NCI-H1105 treated with DMSO at 0.1 percent for 48 hours (cell line): ENCODE results near the gene ACSL6.
A peak's percentile ranks its signal among the peaks of the same experiment; 100 is the strongest.

Experiments used
- DNase-seq: peaks from one replicate; lab custom pipeline; 2025; lab: John Stamatoyannopoulos, UW

Gene ACSL6, protein sequence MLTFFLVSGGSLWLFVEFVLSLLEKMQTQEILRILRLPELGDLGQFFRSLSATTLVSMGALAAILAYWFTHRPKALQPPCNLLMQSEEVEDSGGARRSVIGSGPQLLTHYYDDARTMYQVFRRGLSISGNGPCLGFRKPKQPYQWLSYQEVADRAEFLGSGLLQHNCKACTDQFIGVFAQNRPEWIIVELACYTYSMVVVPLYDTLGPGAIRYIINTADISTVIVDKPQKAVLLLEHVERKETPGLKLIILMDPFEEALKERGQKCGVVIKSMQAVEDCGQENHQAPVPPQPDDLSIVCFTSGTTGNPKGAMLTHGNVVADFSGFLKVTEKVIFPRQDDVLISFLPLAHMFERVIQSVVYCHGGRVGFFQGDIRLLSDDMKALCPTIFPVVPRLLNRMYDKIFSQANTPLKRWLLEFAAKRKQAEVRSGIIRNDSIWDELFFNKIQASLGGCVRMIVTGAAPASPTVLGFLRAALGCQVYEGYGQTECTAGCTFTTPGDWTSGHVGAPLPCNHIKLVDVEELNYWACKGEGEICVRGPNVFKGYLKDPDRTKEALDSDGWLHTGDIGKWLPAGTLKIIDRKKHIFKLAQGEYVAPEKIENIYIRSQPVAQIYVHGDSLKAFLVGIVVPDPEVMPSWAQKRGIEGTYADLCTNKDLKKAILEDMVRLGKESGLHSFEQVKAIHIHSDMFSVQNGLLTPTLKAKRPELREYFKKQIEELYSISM

DNA sequence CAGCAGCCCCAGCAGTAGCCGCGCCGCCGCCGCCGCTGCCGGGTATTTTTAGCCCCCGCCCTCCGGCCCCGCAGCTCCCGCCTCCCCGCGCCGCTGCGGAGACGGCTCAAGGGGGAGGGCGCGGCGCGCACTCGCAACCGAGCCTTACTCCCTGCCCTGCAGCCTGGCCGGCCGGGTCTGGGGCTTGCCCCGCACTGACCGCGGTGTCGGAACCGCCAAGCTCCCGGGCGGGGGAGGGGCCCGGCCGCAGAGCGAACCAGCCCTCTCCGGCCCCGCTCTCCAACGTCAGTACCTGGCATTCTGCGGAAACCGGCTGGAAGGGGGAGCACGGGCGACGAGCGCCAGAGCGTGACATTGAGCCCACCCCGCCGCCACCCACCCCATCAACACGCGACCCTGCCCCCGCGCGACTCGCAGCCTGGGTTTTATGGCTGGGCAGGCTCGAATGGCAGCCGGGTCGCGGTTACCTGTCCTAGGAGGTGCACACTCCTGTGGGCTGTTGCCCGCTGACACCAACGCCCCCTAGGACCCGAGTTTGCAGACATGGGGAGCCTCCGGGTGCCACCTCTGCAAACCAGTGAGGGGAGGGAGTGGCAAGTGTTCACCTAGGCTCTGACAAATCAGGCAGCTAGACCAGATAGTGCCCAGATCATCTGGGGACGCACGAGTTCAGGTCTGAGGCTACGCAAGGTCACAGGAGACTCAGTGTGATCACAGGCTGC, at the start of gene ACSL6:
Gene ACSL6, minus strand, starts transcription at position 37 of the 722 bp plus-strand sequence. CDS start 105 bp downstream, outside the sequence.
- DNase-seq: no peak

DNA sequence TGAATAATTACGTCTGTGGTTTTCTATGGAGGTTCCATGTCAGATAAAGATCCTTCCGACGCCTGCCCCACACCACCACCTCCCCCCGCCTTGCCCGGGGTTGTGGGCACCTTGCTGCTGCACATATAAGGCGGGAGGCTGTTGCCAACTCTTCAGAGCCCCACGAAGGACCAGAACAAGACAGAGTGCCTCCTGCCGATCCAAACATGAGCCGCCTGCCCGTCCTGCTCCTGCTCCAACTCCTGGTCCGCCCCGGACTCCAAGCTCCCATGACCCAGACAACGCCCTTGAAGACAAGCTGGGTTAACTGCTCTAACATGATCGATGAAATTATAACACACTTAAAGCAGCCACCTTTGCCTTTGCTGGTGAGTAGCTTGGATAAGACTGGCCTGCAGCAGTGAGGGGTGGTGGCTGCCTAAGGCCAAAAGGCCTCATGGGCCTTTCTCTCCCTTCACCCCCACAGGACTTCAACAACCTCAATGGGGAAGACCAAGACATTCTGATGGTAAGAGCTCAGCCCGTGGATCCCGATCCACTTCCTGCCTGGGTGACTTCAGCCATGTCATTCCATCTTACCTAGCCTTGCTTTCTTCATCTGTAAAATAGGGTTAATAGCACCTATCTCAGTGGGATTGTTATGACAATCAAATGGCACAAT, 49.2 kb upstream of the ACSL6 start, which contains the start of gene IL3:
Gene IL3, plus strand, starts transcription at position 155 of the 661 bp plus-strand sequence. Its CDS starts 52 bp downstream, at position 207.
- no peak for DNase-seq

DNA sequence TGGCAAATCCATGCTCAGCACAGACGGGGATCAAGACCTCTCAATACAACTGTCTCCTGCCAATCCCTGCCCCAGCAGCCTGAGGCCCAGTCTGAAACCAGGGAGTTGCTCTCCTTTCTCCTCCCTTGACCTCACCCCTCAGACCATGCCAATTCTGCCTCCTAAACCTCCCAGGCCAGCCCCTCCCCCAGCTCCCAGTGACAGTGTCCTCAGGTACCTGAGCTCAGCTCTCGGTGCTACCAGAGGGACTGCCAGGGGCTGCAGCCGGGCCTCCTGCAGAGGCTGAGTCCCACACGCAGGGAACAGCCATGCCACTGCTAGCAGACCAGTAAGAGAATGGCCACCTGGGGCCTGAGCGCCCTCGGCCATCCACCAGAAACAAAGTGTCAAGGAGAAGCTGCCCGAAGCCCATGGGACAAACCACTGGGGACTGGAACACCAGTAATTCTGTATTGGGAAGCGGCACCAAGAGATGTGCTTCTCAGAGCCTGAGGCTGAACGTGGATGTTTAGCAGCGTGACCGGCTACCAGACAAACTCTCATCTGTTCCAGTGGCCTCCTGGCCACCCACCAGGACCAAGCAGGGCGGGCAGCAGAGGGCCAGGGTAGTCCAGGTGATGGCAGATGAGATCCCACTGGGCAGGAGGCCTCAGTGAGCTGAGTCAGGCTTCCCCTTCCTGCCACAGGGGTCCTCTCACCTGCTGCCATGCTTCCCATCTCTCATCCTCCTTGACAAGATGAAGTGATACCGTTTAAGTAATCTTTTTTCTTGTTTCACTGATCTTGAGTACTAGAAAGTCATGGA, 48.4 kb upstream of the ACSL6 start:
- DNase-seq: no peak

DNA sequence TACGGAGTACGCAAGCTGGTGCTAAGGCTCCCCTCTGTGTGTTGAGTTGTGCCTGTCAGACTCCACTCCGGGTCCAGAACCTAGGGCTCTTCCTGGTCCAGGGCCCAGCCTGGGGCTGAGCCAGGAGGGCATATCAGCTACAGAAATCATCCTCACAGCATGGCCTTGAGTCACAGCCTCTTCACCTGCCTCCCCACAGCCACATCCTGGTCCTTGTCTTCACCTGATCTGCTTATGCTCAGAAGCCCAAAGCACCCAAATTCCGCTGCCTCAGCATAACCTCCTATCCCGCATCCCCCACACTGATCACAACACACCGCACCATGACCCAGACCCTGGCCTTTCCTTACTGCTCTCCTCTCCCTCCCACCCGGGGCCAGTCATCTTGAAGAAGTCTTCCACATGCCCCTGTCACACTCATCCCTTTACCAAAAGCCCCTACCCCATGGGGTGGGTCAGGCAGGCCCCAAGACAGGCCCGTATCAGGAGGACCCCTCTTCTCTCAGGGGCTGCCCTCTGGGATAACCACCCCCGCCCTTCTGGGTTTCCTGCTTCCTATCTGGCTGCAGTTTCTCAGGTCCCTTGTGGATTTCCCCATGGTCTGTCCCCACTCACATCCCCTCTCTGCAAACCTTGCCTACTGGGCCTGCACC, 47.7 kb upstream of the ACSL6 start:
- no peak for DNase-seq

DNA sequence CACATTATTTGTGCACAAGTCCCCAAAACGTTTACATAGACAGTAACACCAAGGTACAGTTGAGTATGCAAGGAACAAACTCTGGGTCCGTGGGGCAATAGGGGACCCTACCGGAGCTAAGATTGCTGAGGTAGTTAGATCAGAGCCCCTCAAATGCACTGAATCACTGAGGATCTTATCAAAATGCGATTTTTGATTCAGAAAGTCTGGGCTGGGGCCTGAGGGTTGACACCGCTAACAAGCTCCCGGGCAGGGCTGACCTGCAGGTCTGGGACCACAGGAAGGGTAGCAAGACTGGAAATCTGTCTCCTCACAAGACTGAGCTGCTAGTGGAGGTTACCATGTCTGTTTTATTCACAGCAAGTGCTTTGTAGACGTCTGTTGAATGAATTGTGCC, 47.2 kb upstream of the ACSL6 start:
- no peak for DNase-seq

DNA sequence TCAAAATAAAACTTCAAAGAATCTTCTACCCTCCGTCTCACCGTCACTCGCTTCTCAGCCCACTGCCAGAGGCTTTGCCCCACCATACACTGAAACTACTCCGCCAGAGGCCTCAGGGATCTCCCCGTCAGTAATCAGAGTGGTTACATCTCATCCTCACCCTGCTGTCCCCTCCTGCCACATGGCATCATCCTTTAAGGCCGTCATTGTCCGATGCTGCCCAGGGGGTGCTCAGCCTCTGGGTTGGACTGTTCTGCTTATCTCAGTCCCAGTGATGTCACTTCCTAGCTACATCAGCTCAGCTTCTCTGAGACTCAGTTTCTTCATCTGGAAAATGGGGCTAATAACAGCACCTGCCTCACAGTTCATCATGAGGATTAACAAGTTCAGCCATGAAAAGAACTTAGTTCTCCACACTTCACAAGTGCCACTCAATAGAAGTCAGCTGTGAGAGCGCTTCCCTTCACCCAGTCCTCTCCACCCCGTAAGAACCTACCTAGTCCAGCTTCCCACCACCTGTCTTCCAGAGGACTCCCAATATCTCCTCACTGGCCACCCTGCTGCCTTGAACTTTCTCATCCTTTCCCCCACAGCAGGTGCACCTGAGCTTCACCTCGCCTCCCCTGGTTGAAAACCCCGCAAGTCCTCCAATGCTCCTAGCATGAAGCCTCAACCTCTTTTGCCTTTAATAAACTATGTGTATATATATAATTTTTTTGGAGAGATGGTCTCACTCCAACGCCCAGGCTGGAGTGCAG, 46.2 kb upstream of the ACSL6 start:
- no peak for DNase-seq

DNA sequence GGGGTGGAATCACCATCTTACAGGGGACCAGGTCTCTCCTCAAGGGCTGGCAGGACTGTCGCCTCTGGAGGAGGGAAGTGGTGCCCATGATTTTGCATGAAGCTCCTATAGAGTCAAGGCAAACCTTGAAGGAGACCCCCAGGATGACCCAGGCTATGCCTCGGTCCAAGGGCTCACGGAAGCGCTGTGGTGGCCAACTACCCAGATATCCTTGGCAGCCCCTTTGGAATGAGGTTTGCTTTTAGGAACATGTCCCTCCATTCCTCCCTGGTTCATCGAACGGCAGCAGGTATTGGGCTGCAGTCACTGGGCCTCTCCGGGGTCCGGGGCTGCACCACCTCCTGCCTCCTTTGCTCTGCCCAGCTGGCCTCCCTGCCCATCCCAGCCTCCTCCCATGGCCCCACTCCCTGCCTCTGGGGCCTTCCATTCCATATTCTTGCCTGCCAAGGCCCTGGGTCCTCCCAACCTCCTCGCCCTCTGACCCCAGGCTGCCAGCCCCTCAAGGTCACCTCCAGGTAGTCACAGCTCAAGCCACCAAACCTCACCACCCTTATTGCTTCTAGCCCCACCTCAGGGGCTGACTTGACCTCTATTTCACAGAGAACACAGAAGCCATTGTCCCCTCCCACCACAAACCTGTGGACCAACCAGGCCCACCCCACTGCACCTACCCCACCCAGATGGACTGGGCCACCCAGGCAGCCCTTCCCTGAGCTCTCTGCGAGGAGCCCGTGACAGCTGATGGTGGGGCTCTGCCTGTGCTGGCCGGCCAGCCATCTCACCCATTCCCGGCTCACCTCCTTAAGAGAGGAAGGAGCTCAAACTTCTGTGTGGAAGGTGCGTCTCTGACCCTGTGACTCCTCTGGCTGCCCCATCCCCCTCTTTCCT, 45.4 kb upstream of the ACSL6 start:
- DNase-seq: no peak

DNA sequence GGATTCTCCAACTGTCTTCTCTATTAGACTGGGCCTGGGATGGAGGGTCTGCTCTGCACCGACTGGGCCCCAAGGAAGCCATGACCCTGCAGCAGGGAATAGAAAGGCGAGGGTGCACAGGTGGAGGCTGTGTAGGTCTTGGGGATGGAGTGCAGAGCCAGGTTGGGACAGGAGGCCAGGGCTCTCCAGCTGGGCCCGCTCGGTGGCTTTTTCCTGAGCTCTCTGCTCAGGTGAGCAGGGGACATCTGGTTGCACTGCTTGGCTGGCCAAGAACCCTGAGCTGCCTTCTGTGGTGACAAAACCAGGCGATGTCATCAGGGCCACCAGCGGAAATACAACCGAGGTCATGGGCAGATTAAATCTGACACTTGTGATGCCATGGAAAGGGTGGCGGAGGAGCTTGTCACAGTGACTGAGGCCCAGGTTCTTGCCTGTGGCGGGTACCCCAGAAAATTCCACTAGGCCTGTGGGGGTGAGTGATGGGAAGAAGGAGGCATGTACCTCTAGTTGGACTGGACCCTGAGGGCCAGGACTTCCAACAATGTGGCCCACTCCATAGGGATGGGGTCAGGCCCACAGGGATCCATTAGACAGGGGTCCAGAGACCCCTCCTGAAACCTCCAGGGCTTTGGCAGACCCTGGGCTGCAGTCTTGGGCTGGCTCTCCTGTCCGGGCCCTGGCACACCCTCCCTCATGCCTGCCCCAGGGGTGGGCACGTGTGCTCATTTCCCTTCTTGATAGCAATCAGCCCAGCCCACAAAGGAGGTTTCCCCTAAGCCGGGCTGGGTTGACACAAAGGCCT, 44.6 kb upstream of the ACSL6 start:
- DNase-seq: no peak

DNA sequence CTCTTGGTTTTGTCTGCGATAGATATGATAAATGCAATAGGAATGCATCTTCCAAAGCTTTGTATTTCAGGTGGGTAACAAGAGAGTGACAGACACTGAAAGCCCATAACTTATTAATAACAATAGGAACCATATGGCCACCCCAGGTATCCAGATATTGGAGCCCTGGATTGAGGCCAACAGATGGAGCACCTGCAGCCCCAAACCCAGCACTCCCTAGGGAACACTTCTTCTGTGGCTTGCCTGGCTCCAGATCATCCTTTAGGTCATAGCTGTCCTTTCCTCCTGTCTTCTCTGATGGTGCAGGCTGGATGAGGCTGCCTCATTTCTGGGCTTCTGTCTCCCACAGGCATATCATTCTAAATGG, 44.0 kb upstream of the ACSL6 start:
- DNase-seq: peak; percentile 1

DNA sequence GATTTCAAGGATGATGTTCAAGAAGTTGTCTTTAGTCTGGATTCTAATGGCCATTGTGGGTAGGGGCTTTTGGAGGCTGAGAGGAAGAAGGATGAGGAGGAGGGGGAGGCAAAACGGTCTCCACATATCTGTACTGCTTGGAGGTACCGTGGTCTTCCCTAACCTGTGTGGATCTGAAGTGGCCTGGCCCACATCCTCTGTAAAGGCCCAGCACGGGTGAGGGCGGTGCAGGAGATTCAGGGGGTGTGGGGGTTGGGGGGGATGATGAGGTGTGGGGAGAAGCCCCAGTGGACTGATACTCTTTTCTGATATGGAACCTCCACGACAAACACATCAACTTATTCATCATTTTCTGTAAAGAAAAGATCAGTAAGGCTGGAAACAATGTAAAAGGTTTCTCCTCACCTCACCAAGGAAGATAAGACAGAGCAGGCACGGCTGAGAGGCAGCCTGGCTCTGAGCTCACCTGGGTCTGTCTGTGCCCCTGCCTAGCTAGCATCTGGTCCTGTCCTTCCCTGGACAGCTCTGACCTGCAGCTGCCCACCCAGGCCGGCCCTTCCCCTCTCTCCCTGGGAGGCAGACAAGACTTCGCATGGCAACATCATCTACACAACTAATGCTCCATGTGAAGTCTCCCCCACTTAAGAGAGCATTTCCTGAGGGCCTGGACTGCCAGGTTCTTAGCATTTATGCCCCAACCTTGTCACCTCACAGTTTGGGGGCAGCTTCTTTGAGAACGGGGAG, 43.4 kb upstream of the ACSL6 start:
- DNase-seq: no peak

DNA sequence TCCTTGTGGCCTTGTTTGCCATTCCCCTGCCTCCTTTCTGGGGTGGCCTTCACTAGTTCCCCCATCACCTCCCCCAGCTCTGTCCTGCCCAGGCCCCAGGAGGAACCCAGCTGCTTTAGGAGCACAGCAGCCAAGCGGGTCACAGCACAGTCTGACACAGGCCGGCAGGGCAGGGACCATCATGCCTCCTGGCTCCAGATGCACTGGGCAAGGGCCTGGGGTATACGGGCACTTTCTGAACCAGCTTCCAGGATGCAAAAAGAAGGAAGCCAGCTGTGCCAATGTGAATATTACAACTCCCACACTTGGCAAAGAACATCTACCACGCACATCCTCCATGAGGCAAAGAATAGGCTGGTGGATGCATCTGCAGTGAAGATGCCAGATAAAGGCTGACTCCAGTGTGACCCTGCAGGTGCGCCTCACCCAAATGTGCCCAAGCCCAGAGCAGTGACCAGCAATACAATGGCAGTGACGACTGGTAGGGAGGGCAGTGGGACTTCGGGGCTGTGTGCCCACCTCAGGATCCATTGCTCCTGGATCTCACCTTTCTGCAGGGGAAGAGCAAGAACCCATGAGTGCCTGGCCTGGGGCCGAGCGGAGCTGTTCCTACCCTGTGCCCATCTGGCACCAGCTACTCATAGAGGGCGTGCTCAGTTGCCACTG, 42.7 kb upstream of the ACSL6 start:
- no peak for DNase-seq

DNA sequence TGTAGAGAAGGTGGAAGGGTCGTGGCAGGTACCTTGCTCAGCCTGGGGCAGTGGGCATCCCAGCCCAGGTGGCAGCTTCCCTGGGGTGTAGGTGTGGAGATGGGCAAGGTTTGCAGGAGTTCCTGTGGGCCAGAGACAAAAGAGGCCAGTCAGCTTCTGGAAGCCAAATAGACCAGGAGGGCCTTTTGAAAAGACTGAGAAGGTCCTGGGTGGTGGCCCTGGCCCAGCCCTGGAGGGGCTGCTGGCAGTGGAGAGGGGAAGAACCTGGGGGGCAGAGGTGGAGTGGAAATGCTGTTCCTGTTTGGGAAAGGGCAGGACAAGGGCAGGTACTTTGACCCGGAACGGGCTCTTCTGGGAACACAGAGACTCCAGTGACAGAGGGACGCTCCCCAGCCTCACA, 42.0 kb upstream of the ACSL6 start:
- no peak for DNase-seq

DNA sequence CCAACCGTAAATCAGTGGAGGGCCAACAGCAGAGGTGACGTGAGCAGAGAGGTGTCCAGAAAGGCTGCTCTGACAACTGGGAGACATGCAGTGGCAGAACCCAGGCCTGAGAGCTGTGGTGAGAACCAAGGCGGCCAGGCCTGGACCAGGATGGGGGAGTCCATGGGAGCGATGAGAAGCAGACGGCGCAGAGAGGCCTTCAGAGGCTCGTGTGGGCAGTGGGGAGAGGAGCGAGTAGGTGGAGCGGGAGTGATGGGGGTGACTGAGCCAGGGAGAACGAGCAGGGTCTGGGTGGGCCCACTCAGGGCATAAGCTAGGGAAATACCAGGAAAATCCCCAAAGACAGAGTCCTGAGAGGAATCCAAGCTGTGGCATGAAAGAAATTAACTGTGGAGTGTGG, 41.1 kb upstream of the ACSL6 start:
- DNase-seq: no peak

DNA sequence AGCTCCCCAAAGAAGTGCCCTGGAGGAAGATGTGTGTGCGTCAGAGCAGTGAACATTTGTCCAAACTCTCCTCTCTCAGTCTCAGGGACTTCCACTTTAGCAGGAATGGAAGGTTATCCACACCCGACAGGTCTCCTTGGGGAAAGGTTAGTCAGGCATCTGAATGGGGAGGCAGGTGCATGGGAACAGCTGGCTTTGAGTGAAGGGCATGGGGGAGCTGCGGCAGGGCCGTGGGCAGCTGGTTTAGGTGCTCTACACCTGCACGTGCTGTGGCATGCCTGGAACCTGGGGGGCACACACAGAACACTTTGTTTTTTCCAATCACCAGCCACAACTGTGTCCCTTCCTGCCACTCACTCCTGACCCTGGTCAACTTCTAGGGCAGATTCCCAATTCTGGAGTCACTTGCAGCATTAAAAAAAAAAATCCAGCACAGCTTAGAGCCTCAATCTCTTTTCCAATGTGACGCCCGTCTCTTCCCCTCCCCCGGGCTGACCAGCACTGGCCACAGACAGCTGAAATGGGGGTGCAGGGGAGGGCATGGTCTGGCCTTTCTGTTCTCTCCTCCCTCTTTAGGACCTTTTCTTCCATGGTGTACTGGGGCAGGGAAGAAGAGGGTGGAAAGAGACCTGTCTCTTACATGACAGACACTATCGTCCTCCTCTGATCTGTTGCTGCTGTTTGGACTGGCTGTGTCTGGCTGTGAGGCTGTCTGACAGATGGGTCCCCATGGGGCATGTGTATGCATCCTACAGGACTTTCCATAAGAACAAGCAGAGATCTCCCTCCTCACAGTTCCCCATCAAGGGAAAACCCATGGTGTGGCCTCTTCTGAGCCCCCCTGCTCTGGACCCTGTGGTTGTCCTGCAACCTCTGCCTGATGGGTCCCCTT, 39.4 kb upstream of the ACSL6 start:
- peak; percentile 36 for DNase-seq

DNA sequence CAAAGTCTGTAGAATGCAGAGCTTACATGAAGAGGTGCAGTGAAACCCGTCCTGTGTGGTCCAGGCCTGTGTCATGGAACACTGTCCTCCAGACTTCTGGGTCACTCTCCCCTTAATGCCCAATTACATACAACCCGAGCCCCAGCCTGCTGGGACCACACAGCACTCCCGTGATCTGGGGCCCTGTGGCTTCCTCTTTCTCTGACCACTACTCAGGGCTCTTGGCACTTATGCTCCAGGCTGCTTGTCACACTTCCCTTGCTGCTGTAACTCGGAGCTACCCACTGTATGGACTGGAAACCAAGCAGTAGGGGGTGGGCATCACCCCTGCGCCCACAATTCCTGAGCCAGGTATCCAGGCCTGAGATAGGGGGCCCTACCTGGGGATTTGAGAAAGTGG, 38.7 kb upstream of the ACSL6 start:
- DNase-seq: no peak

DNA sequence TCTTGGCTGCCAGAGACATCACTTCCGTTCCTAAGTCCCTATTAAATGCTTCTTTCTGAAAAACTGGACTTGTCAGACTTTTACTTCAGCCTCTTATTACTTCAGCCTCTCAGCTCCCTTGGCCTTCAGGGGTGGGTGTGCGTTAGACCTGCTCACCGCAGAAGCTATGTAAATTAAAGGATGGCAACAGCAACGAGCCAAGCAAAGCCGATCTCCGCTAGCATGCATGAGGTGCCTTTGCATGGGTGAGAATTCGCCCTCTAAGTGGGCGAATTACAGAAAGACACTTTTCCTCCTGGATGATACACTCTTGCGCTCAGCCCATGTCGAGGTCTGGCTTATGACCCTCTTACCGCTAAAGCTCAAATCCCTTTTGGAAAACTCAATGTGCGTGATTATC, 38.1 kb upstream of the ACSL6 start:
- DNase-seq: no peak
